ENCODE results near the gene FBXW12.

FBXW12 gene

DNA sequence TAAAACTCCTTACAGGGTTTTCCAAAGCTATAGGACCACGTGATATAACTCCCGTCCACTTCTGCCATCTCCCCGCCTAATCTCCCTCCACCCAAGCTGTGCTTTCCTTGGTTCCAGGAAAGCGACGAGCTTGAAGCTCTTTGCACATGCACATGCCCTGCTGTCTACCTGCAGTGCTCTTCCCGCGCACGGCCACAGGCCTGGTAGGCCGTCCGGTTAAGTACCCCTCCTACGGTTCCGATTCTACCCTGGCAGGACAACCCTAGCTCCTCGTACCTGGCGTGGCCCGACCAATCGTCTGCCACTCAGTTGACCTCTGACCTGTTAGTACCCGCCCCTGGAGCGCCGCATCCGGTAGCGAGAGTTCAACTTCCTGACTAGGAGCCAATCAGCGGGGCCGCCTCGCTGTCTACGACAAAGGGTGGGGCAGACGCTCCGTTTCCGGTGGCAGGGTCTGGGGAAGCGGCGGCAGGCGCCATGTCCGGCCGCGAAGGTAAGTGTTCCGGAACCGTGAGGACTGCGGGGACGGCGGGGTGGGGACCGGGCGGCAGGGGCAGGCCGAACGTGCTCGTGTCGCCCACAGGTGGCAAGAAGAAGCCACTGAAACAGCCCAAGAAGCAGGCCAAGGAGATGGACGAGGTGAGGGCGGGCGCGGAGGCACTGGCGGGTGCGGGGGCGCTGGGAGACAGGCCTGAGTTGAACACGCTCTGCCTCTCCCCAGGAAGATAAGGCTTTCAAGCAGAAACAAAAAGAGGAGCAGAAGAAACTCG, 68.0 kb downstream of the FBXW12 start, which contains the start of the genes CCDC51 and TMA7:
Gene CCDC51 (minus strand): TSS at position 300 of the 770 bp plus-strand sequence. CDS start 4,991 bp downstream, outside the sequence.
Gene TMA7 (plus strand): TSS at position 438 of the 770 bp plus-strand sequence. CDS start 40 bp downstream, at position 478.
- TF ChIP-seq SUZ12 (IDR thresholded peaks at IDR 0.05; ENCODE audit: extremely low read depth, insufficient read depth, insufficient read length) (no peak), ZNF274 (IDR thresholded peaks at IDR 0.05; ENCODE audit: low read depth, low read length) (no peak), YY1 (IDR thresholded peaks at IDR 0.05; ENCODE audit: insufficient read depth, insufficient read length) (peak; percentile 61)
- peaks cover 3% of the 10 kb centered on the region for H3K4me1 ChIP-seq (ENCODE audit: insufficient read depth, insufficient read length)
- H3K4me3 ChIP-seq (ENCODE audit: insufficient read length, low read depth): peak within 1 kb of the TSS; percentile 95
- H3K9ac ChIP-seq (ENCODE audit: insufficient read length, low read depth): peak within 1 kb of the TSS; percentile 99
- peak; percentile 98 for DNase-seq (ENCODE audit: low read depth, low spot score)
- no peaks in the 10 kb centered on the region for H3K9me3 ChIP-seq (ENCODE audit: insufficient read depth, low read length)
- H3K36me3 ChIP-seq (ENCODE audit: insufficient read depth, insufficient read length, low read length): peaks cover 50% of the 10 kb centered on the region
- H3K27me3 ChIP-seq (ENCODE audit: insufficient read depth, insufficient read length): no peaks in the 10 kb centered on the region

DNA sequence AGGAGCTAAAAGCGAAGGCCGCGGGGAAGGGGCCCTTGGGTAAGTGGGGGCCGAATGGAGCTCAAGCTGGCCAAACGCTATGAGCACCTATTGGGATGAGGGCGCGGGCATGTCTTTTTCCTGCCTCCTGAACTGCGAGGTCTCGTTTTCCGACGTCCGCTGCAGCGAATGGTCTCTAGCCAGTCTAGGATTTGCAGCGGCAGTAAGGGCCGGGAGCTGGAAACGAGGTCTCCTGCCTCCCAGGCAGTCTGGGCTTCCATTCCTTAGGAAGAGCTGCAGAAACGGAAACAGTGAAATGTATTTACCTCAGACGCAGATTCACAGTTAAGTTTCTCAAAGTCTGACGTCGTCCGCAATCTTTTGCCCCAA, 68.6 kb downstream of the FBXW12 start:
- H3K9me3 ChIP-seq (ENCODE audit: insufficient read depth, low read length): no peaks in the 10 kb centered on the region
- H3K36me3 ChIP-seq (ENCODE audit: insufficient read depth, insufficient read length, low read length): peaks cover 45% of the 10 kb centered on the region
- peak overlapping the region; percentile 95 for H3K4me3 ChIP-seq (ENCODE audit: insufficient read length, low read depth)
- peak overlapping the region; percentile 97 for H3K9ac ChIP-seq (ENCODE audit: insufficient read length, low read depth)
- H3K27me3 ChIP-seq (ENCODE audit: insufficient read depth, insufficient read length): no peaks in the 10 kb centered on the region
- no peak for DNase-seq (ENCODE audit: low read depth, low spot score)
- H3K4me1 ChIP-seq (ENCODE audit: insufficient read depth, insufficient read length): peaks cover 3% of the 10 kb centered on the region
- no peak for TF ChIP-seq SUZ12 (IDR thresholded peaks at IDR 0.05; ENCODE audit: extremely low read depth, insufficient read depth, insufficient read length)
- TF ChIP-seq YY1 (IDR thresholded peaks at IDR 0.05; ENCODE audit: insufficient read depth, insufficient read length): no peak
- TF ChIP-seq ZNF274 (IDR thresholded peaks at IDR 0.05; ENCODE audit: low read depth, low read length): no peak

GRCh38 chr3:48441940-48442339, 69.9 kb downstream of the FBXW12 start:
- no peaks in the 10 kb centered on the region for H3K9me3 ChIP-seq (ENCODE audit: insufficient read depth, low read length)
- peak overlapping the region; percentile 54 for H3K9ac ChIP-seq (ENCODE audit: insufficient read length, low read depth)
- H3K36me3 ChIP-seq (ENCODE audit: insufficient read depth, insufficient read length, low read length): peaks cover 45% of the 10 kb centered on the region
- H3K27me3 ChIP-seq (ENCODE audit: insufficient read depth, insufficient read length): no peaks in the 10 kb centered on the region
- H3K4me1 ChIP-seq (ENCODE audit: insufficient read depth, insufficient read length): peaks cover 3% of the 10 kb centered on the region
- TF ChIP-seq SUZ12 (IDR thresholded peaks at IDR 0.05; ENCODE audit: extremely low read depth, insufficient read depth, insufficient read length) (no peak), ZNF274 (IDR thresholded peaks at IDR 0.05; ENCODE audit: low read depth, low read length) (no peak), YY1 (IDR thresholded peaks at IDR 0.05; ENCODE audit: insufficient read depth, insufficient read length) (no peak)
- DNase-seq (ENCODE audit: low read depth, low spot score): no peak
- H3K4me3 ChIP-seq (ENCODE audit: insufficient read length, low read depth): peak overlapping the region; percentile 95
